K562 (cell line): ENCODE measurements around the gene NTM. TPM values are rescaled to one million over a fixed set of nuclear protein-coding genes. Genes with fewer than 3 reads are reported as not detected.

Source experiments
- E2F4 ChIP-seq: sonication (generic); formaldehyde crosslinking; IDR thresholded peaks from 2 replicates; pipeline ENCODE4 v1.8.0; 2022; ENCODE audit warnings: mild to moderate bottlenecking, low read depth, missing genetic modification reagents
- ZNF347 ChIP-seq: fragments of 450-650 bp; formaldehyde crosslinking; IDR thresholded peaks from 2 replicates; pipeline ENCODE4 v1.4.0; 2020; ENCODE audit warnings: low read depth, mild to moderate bottlenecking, moderate library complexity
- polyA plus RNA-seq, 8 experiments: library from polyadenylated mRNA; depleted of rRNA in 4 of 8; stranded (reverse) in 5 of 8; unstranded in 3 of 8; fragments of >200 nt; fragmentation: Nextera tagmentation in 2 of 8; fragmentation: Illumina TruSeq in 1 of 8; extraction: Ambion mirVana in 2 of 8; extraction: Trizol in 1 of 8; gene quantifications; 2 replicates each; pipeline versions ENCODE4 v1.2.1 to v1.2.3, GENCODE V29; 2011 to 2014; ENCODE audit warnings: inconsistent platforms in 1 of 8, missing spikeins in 1 of 8
- total RNA-seq, 7 experiments: library from RNA; depleted of rRNA in 6 of 7; stranded (reverse); fragments of >200 nt in 6 of 7; fragmentation: Illumina TruSeq in 2 of 7; extraction: Trizol in 2 of 7; gene quantifications; 2 replicates each; pipeline versions ENCODE4 v1.2.1 to v1.2.3, GENCODE V29; 2011 to 2021; ENCODE audit warnings: low replicate concordance in 1 of 7
- TF ChIP-seq, protein P1 (sequence below): fragments of 450-650 bp; IDR thresholded peaks from 2 replicates; pipeline ENCODE4 v1.6.1; 2016; ENCODE audit warnings: mild to moderate bottlenecking, moderate library complexity

Gene NTM
- total and polyA plus RNA-seq, 9 of the 15 experiments (the other 6 are each of a cell fraction or from before 2014, with no cell fraction given), result not detected

- TF ChIP-seq, protein P1, sequence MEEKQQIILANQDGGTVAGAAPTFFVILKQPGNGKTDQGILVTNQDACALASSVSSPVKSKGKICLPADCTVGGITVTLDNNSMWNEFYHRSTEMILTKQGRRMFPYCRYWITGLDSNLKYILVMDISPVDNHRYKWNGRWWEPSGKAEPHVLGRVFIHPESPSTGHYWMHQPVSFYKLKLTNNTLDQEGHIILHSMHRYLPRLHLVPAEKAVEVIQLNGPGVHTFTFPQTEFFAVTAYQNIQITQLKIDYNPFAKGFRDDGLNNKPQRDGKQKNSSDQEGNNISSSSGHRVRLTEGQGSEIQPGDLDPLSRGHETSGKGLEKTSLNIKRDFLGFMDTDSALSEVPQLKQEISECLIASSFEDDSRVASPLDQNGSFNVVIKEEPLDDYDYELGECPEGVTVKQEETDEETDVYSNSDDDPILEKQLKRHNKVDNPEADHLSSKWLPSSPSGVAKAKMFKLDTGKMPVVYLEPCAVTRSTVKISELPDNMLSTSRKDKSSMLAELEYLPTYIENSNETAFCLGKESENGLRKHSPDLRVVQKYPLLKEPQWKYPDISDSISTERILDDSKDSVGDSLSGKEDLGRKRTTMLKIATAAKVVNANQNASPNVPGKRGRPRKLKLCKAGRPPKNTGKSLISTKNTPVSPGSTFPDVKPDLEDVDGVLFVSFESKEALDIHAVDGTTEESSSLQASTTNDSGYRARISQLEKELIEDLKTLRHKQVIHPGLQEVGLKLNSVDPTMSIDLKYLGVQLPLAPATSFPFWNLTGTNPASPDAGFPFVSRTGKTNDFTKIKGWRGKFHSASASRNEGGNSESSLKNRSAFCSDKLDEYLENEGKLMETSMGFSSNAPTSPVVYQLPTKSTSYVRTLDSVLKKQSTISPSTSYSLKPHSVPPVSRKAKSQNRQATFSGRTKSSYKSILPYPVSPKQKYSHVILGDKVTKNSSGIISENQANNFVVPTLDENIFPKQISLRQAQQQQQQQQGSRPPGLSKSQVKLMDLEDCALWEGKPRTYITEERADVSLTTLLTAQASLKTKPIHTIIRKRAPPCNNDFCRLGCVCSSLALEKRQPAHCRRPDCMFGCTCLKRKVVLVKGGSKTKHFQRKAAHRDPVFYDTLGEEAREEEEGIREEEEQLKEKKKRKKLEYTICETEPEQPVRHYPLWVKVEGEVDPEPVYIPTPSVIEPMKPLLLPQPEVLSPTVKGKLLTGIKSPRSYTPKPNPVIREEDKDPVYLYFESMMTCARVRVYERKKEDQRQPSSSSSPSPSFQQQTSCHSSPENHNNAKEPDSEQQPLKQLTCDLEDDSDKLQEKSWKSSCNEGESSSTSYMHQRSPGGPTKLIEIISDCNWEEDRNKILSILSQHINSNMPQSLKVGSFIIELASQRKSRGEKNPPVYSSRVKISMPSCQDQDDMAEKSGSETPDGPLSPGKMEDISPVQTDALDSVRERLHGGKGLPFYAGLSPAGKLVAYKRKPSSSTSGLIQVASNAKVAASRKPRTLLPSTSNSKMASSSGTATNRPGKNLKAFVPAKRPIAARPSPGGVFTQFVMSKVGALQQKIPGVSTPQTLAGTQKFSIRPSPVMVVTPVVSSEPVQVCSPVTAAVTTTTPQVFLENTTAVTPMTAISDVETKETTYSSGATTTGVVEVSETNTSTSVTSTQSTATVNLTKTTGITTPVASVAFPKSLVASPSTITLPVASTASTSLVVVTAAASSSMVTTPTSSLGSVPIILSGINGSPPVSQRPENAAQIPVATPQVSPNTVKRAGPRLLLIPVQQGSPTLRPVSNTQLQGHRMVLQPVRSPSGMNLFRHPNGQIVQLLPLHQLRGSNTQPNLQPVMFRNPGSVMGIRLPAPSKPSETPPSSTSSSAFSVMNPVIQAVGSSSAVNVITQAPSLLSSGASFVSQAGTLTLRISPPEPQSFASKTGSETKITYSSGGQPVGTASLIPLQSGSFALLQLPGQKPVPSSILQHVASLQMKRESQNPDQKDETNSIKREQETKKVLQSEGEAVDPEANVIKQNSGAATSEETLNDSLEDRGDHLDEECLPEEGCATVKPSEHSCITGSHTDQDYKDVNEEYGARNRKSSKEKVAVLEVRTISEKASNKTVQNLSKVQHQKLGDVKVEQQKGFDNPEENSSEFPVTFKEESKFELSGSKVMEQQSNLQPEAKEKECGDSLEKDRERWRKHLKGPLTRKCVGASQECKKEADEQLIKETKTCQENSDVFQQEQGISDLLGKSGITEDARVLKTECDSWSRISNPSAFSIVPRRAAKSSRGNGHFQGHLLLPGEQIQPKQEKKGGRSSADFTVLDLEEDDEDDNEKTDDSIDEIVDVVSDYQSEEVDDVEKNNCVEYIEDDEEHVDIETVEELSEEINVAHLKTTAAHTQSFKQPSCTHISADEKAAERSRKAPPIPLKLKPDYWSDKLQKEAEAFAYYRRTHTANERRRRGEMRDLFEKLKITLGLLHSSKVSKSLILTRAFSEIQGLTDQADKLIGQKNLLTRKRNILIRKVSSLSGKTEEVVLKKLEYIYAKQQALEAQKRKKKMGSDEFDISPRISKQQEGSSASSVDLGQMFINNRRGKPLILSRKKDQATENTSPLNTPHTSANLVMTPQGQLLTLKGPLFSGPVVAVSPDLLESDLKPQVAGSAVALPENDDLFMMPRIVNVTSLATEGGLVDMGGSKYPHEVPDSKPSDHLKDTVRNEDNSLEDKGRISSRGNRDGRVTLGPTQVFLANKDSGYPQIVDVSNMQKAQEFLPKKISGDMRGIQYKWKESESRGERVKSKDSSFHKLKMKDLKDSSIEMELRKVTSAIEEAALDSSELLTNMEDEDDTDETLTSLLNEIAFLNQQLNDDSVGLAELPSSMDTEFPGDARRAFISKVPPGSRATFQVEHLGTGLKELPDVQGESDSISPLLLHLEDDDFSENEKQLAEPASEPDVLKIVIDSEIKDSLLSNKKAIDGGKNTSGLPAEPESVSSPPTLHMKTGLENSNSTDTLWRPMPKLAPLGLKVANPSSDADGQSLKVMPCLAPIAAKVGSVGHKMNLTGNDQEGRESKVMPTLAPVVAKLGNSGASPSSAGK, result no peak
- TF ChIP-seq E2F4 (no peak), ZNF347 (CRISPR knock-in tag) (no peak)
- TF ChIP-seq, all 486 proteins: peak for 0
Observed at GRCh38 chr11:131895865-131896264, 525.5 kb downstream of the NTM start (continued).
